Measurements from ENCODE around the gene KLHL17.

DNA sequence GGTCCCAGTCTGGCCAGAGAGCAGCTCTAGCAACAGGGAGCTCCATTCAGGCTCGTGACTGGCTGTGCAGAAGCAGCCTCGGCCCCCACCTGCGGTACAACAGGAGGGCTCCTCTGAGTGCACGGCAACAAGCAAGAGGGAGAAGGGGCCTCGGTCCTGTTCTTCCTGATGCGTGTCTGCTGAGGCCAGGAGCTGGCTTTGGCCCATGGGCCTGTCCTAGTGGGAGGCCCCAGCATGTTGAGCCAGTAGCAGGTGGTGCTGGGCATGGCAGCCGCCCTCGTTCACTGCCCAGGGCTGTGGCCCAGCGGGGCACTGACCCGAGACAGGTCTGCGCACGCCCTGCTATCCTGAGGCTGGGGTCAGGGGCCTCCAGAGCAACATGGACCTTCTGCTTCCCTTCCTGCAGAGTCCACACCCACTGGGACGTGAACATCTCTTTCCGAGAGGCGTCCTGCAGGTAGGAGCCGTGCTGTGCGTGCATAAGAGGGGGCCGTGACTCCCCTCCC is 29.7 kb upstream of the KLHL17 start:
- TF ChIP-seq EZH2 (IDR thresholded peaks at IDR 0.05; ENCODE audit: insufficient read depth, poor library complexity, severe bottlenecking) = no peak
- TF ChIP-seq EZH2phosphoT487 (IDR thresholded peaks at IDR 0.05; ENCODE audit: insufficient read depth, low read depth) = no peak

Measured in GM23248 (cell line).